HG03575 (cell line): ENCODE data around the gene DEPDC1.
"Not testable (repeated sequence)": the region's sequence is repeated elsewhere in the genome, so short reads cannot be mapped to it uniquely, and the experiment has no call there.

Source experiments
- ATAC-seq: cut with Tn5 transposase; IDR thresholded peaks from one replicate; pipeline ENCODE4 v1.9.1; 2021; ENCODE audit not compliant: unreplicated experiment, insufficient number of reproducible peaks, low FRiP score; ENCODE audit errors: extremely low read depth

The DEPDC1 gene

GRCh38 chr1:68496680-68497357 is at the start of gene DEPDC1:
DEPDC1 (minus strand) TSS chr1:68497082; CDS start chr1:68496999, 83 bp downstream.
- peak; percentile 94 for ATAC-seq

GRCh38 chr1:68544651-68545050 is 47.8 kb upstream of the DEPDC1 start:
- no peak for ATAC-seq

- no peak for ATAC-seq
Observed at GRCh38 chr1:68542586-68542985, 45.7 kb upstream of the DEPDC1 start.

- no peak for ATAC-seq
Observed at GRCh38 chr1:68538941-68539340, 42.1 kb upstream of the DEPDC1 start.

- ATAC-seq: no peak
Observed at GRCh38 chr1:68528243-68528642, 31.4 kb upstream of the DEPDC1 start.

GRCh38 chr1:68525781-68526180 is 28.9 kb upstream of the DEPDC1 start:
- ATAC-seq: no peak

- ATAC-seq: no peak
Observed at GRCh38 chr1:68521286-68521685, 24.4 kb upstream of the DEPDC1 start.

GRCh38 chr1:68516066-68516465 is 19.2 kb upstream of the DEPDC1 start:
- ATAC-seq: no peak

GRCh38 chr1:68511254-68511653 is 14.4 kb upstream of the DEPDC1 start:
- ATAC-seq: no peak

GRCh38 chr1:68506386-68506785 is 9.5 kb upstream of the DEPDC1 start:
- no peak for ATAC-seq

GRCh38 chr1:68503085-68503484 is 6.2 kb upstream of the DEPDC1 start:
- ATAC-seq: no peak

GRCh38 chr1:68497358-68497698 is 446 bp upstream of the DEPDC1 start:
- ATAC-seq: peak; percentile 5

GRCh38 chr1:68495968-68496679 is 758 bp downstream of the DEPDC1 start:
- ATAC-seq: no peak

- ATAC-seq: no peak
Observed at GRCh38 chr1:68495532-68495931, 1.4 kb downstream of the DEPDC1 start.

- no peak for ATAC-seq
Observed at GRCh38 chr1:68493193-68493592, 3.7 kb downstream of the DEPDC1 start.

- not testable (repeated sequence) for ATAC-seq
Observed at GRCh38 chr1:68492255-68492654, 4.6 kb downstream of the DEPDC1 start.

GRCh38 chr1:68490046-68490651 is 6.7 kb downstream of the DEPDC1 start:
- ATAC-seq: no peak

- no peak for ATAC-seq
Observed at GRCh38 chr1:68485431-68486022, 11.4 kb downstream of the DEPDC1 start.

- no peak for ATAC-seq
Observed at GRCh38 chr1:68484618-68485017, 12.3 kb downstream of the DEPDC1 start.

GRCh38 chr1:68481041-68481440 is 15.8 kb downstream of the DEPDC1 start:
- no peak for ATAC-seq
